Measurements from ENCODE around the gene HIGD2A. TPM values are rescaled to one million over a fixed set of nuclear protein-coding genes. Genes with fewer than 3 reads are reported as not detected.

The HIGD2A gene
- total and polyA plus RNA-seq, 9 of the 15 experiments (the other 6 are each of a cell fraction or from before 2014, with no cell fraction given) = 94.7 to 264 (median 163) TPM

DNA sequence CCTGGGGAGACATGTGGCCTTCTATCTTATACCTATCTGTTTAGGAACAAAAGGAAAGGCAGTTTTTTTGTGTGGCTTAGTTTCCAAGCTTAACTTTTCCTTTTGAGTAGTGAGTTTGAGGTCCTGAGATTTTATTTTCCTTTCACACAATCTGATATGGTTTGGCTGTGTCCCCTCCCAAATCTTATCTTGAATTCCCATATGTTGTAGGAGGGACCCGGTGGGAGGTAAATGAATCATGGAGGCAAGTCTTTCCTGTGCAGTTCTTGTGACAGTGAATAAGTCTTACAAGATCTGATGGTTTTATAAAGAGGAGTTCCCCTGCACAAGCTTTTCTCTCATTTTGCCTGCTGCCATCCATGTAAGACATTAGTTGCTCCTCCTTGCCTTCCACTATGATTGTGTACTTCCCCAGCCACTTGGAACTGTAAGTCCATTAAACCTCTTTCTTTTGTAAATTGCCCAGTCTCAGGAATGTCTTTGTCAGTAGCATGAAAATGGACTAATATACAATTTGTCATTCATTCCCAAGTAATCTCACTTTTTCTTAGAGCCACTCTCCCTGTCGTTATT lies 32.5 kb downstream of the HIGD2A start (continued):
- TF ChIP-seq ZNF76 (CRISPR knock-in tag; IDR thresholded peaks at IDR 0.05; ENCODE audit: borderline replicate concordance) (no peak), TSC22D4 (tag; IDR thresholded peaks at IDR 0.05) (no peak), NCOA6 (IDR thresholded peaks at IDR 0.05) (no peak), VEZF1 (CRISPR knock-in tag; IDR thresholded peaks at IDR 0.05) (no peak), MAFG (tag; conservative IDR thresholded peaks at IDR 0.05) (no peak), CBX3 (IDR thresholded peaks at IDR 0.05; ENCODE audit: borderline replicate concordance in 1 of 2, low read length in 2 of 2) (peak in 1 of 2 experiments; percentile 68; a peak in 1 of 3 replicates), PRPF4 (IDR thresholded peaks at IDR 0.05; ENCODE audit: insufficient read depth, low read depth, low read length, poor library complexity, severe bottlenecking) (no peak), SMAD4 (CRISPR knock-in tag; conservative IDR thresholded peaks at IDR 0.05) (no peak), NONO (IDR thresholded peaks at IDR 0.05; ENCODE audit: low read depth in 2 of 2, low read length in 1 of 2) (no peak), EP300 (IDR thresholded peaks at IDR 0.05; ENCODE audit: low read length) (peak; percentile 62), ZEB2 (IDR thresholded peaks at IDR 0.05) (peak; percentile 39; the same call in 1 of the 2 replicates), ZNF124 (CRISPR knock-in tag; IDR thresholded peaks at IDR 0.05) (no peak), NCOA2 (IDR thresholded peaks at IDR 0.05; ENCODE audit: partially characterized antibody in 2 of 2) (no peak), PHTF2 (CRISPR knock-in tag; IDR thresholded peaks at IDR 0.05) (no peak), MYNN (IDR thresholded peaks at IDR 0.05) (no peak), MYNN (CRISPR knock-in tag; IDR thresholded peaks at IDR 0.05) (no peak), EWSR1 (IDR thresholded peaks at IDR 0.05; ENCODE audit: borderline replicate concordance, low read depth, partially characterized antibody) (no peak), CSDE1 (IDR thresholded peaks at IDR 0.05) (no peak), MCM2 (IDR thresholded peaks at IDR 0.05; ENCODE audit: low read depth) (no peak), SMARCA4 (IDR thresholded peaks at IDR 0.05) (peak; percentile 63; the same call in 1 of the 2 replicates), ZNF146 (CRISPR knock-in tag; IDR thresholded peaks at IDR 0.05; ENCODE audit: unreplicated experiment) (no peak), ILK (tag; IDR thresholded peaks at IDR 0.05; ENCODE audit: borderline replicate concordance, low read depth) (no peak), JUND (IDR thresholded peaks at IDR 0.05; ENCODE audit: borderline replicate concordance, low read depth, low read length) (peak; percentile 41; the same call in 1 of the 2 replicates), JUND (tag; IDR thresholded peaks at IDR 0.05; ENCODE audit: borderline replicate concordance, low read depth, low read length) (no peak), GATA2 (CRISPR knock-in tag; IDR thresholded peaks at IDR 0.05) (no peak), CBX8 (IDR thresholded peaks at IDR 0.05; ENCODE audit: borderline replicate concordance, extremely low read depth, low read depth, low read length, poor library complexity, severe bottlenecking) (no peak)
- TF ChIP-seq, protein P1, sequence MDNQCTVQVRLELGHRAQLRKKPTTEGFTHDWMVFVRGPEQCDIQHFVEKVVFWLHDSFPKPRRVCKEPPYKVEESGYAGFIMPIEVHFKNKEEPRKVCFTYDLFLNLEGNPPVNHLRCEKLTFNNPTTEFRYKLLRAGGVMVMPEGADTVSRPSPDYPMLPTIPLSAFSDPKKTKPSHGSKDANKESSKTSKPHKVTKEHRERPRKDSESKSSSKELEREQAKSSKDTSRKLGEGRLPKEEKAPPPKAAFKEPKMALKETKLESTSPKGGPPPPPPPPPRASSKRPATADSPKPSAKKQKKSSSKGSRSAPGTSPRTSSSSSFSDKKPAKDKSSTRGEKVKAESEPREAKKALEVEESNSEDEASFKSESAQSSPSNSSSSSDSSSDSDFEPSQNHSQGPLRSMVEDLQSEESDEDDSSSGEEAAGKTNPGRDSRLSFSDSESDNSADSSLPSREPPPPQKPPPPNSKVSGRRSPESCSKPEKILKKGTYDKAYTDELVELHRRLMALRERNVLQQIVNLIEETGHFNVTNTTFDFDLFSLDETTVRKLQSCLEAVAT (IDR thresholded peaks at IDR 0.05) = no peak
- TF ChIP-seq, protein P2, sequence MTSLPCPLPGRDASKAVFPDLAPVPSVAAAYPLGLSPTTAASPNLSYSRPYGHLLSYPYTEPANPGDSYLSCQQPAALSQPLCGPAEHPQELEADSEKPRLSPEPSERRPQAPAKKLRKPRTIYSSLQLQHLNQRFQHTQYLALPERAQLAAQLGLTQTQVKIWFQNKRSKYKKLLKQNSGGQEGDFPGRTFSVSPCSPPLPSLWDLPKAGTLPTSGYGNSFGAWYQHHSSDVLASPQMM (CRISPR knock-in tag; IDR thresholded peaks at IDR 0.05) = no peak
